Measurements from ENCODE around the gene TIMM44. TPM values are rescaled to one million over a fixed set of nuclear protein-coding genes. Genes with fewer than 3 reads are reported as not detected.

The TIMM44 gene
- total RNA-seq, 4 donors from 2014 or later = 65.7 to 108 (median 86.4) TPM

- TF ChIP-seq POLR2A (IDR thresholded peaks at IDR 0.05) = no peak
- no peak for TF ChIP-seq CTCF (IDR thresholded peaks at IDR 0.05)
- no peak for TF ChIP-seq EP300 (IDR thresholded peaks at IDR 0.05)
- no peak for TF ChIP-seq POLR2AphosphoS5 (IDR thresholded peaks at IDR 0.05)
- no peaks in the 10 kb centered on the region for H3K9me3 ChIP-seq
- H3K27me3 ChIP-seq = no peaks in the 10 kb centered on the region
- no peak for ATAC-seq
- H3K27ac ChIP-seq = no peak overlapping the region
- WGBS, 2 donors (ENCODE audit: low coverage in 1 of 2) = 81 to 92% methylated on average over 2 to 5 of the region's 14 CpGs
- no peak overlapping the region for H3K4me3 ChIP-seq
- peaks cover 0 to 79% of the 10 kb centered on the region in 2 donors for H3K36me3 ChIP-seq
- H3K4me1 ChIP-seq = peaks cover 4 to 52% (median 26%) of the 10 kb centered on the region in 3 donors
Measured at GRCh38 chr19:7908078-7908699, 35.3 kb downstream of the TIMM44 start.

- Histone ChIP-seq H3K9me3 (no peaks in the 10 kb centered on the region), H3K4me1 (peaks cover 4 to 58% (median 30%) of the 10 kb centered on the region in 3 donors), H3K36me3 (peaks cover 0 to 73% of the 10 kb centered on the region in 2 donors), H3K4me3 (no peak overlapping the region), H3K27ac (no peak overlapping the region), H3K27me3 (no peaks in the 10 kb centered on the region)
- WGBS, 2 donors (ENCODE audit: low coverage in 1 of 2) = 100% methylated on average over 1 of the region's 11 CpGs; no CpG with 5 or more reads in 1 of the 2 donors
- TF ChIP-seq EP300 (IDR thresholded peaks at IDR 0.05) (no peak), POLR2AphosphoS5 (IDR thresholded peaks at IDR 0.05) (no peak), CTCF (IDR thresholded peaks at IDR 0.05) (no peak), POLR2A (IDR thresholded peaks at IDR 0.05) (no peak)
- ATAC-seq = no peak
Measured at GRCh38 chr19:7907544-7907943, 35.9 kb downstream of the TIMM44 start.

- H3K9me3 ChIP-seq = no peaks in the 10 kb centered on the region
- WGBS, 2 donors (ENCODE audit: low coverage in 1 of 2) = 86 to 92% methylated on average over 9 to 19 of the region's 19 CpGs
- H3K36me3 ChIP-seq = peaks cover 0 to 69% of the 10 kb centered on the region in 2 donors
- no peak overlapping the region for H3K4me3 ChIP-seq
- H3K27ac ChIP-seq = no peak overlapping the region
- ATAC-seq = no peak
- H3K27me3 ChIP-seq = no peaks in the 10 kb centered on the region
- TF ChIP-seq CTCF (IDR thresholded peaks at IDR 0.05) (no peak), POLR2AphosphoS5 (IDR thresholded peaks at IDR 0.05) (no peak), POLR2A (IDR thresholded peaks at IDR 0.05) (no peak), EP300 (IDR thresholded peaks at IDR 0.05) (no peak)
- H3K4me1 ChIP-seq = peaks cover 4 to 61% (median 32%) of the 10 kb centered on the region in 3 donors
Measured at GRCh38 chr19:7907122-7907521, 36.3 kb downstream of the TIMM44 start.

- Histone ChIP-seq H3K36me3 (peaks cover 0 to 56% of the 10 kb centered on the region in 2 donors), H3K4me3 (no peak overlapping the region), H3K27me3 (no peaks in the 10 kb centered on the region), H3K4me1 (peaks cover 4 to 61% (median 32%) of the 10 kb centered on the region in 3 donors), H3K9me3 (no peaks in the 10 kb centered on the region), H3K27ac (no peak overlapping the region)
- TF ChIP-seq CTCF (IDR thresholded peaks at IDR 0.05) (no peak), POLR2AphosphoS5 (IDR thresholded peaks at IDR 0.05) (no peak), EP300 (IDR thresholded peaks at IDR 0.05) (no peak), POLR2A (IDR thresholded peaks at IDR 0.05) (no peak)
- no peak for ATAC-seq
- WGBS, 2 donors (ENCODE audit: low coverage in 1 of 2) = 84% methylated on average over 6 of the region's 10 CpGs; no CpG with 5 or more reads in 1 of the 2 donors
Measured at GRCh38 chr19:7905859-7906258, 37.6 kb downstream of the TIMM44 start.

GRCh38 chr19:7905268-7905667, 38.2 kb downstream of the TIMM44 start:
- H3K9me3 ChIP-seq = no peaks in the 10 kb centered on the region
- peaks cover 4 to 61% (median 32%) of the 10 kb centered on the region in 3 donors for H3K4me1 ChIP-seq
- peaks cover 3% of the 10 kb centered on the region for H3K27me3 ChIP-seq
- peaks cover 0 to 50% of the 10 kb centered on the region in 2 donors for H3K36me3 ChIP-seq
- no peak overlapping the region for H3K27ac ChIP-seq
- 49 to 58% methylated on average over 2 to 4 of the region's 10 CpGs for WGBS, 2 donors (ENCODE audit: low coverage in 1 of 2)
- peak overlapping the region in 1 of 2 donors; percentile 95 for H3K4me3 ChIP-seq
- no peak for ATAC-seq
- TF ChIP-seq EP300 (IDR thresholded peaks at IDR 0.05) (no peak), POLR2AphosphoS5 (IDR thresholded peaks at IDR 0.05) (no peak), POLR2A (IDR thresholded peaks at IDR 0.05) (no peak), CTCF (IDR thresholded peaks at IDR 0.05) (no peak)

Data from gastroesophageal sphincter (tissue), 4 donors.